SU-DHL-6 (cell line): ENCODE results near the gene LRRC4.

Experiments used
- EZH2phosphoT487 ChIP-seq: fragments of 200-600 bp; sonication (generic), shearing (Covaris generic); conservative IDR thresholded peaks from 2 replicates; pipeline ENCODE4 v1.6.1; 2018; ENCODE audit warnings: mild to moderate bottlenecking, antibody characterized with exemption, low read length, moderate library complexity, mixed read lengths
- TF ChIP-seq, protein P1 (sequence below): fragments of 200-600 bp; sonication (generic); IDR thresholded peaks from one replicate; pipeline ENCODE4 v1.5.1; 2017; ENCODE audit warnings: antibody characterized with exemption, mild to moderate bottlenecking, low read length, moderate library complexity; ENCODE audit not compliant: insufficient read depth, poor library complexity, severe bottlenecking

DNA sequence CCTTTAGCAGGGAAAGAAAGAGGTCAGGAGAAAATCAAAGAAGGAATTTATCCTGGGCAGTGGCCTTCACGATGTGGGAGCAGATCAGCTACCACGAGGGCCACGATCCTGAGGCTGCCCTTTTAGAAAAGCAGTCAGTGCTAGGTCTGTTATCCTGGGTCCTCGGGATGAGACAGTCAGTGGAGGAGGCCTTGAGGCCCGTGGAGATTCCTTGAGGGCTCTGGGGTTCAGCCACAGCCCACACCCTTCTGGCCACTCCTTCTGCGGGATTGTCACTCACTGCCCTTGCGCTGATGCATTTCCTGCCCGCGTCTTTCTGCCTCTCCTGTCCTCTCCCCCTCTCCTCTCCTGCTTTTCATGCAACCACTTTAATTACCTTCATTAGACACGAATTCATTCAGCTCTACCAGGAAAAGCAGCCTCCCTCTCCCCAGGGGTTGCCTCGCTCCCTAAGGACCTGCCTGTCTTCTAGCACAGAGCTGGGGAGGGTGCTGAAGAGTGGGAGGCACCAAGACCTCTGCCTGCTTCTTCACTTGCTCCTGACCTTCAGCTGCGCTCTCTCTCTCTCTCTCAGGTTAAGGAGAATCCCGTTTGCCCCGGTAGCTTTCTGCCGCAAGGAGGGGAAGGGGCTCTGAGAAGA lies 42.6 kb upstream of the LRRC4 start:
- TF ChIP-seq, protein P1, sequence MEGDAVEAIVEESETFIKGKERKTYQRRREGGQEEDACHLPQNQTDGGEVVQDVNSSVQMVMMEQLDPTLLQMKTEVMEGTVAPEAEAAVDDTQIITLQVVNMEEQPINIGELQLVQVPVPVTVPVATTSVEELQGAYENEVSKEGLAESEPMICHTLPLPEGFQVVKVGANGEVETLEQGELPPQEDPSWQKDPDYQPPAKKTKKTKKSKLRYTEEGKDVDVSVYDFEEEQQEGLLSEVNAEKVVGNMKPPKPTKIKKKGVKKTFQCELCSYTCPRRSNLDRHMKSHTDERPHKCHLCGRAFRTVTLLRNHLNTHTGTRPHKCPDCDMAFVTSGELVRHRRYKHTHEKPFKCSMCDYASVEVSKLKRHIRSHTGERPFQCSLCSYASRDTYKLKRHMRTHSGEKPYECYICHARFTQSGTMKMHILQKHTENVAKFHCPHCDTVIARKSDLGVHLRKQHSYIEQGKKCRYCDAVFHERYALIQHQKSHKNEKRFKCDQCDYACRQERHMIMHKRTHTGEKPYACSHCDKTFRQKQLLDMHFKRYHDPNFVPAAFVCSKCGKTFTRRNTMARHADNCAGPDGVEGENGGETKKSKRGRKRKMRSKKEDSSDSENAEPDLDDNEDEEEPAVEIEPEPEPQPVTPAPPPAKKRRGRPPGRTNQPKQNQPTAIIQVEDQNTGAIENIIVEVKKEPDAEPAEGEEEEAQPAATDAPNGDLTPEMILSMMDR, result no peak
- no peak for TF ChIP-seq EZH2phosphoT487
